ENCODE data around the gene POLL.
A peak's percentile ranks its signal among the peaks of the same experiment; 100 is the strongest.

DNA sequence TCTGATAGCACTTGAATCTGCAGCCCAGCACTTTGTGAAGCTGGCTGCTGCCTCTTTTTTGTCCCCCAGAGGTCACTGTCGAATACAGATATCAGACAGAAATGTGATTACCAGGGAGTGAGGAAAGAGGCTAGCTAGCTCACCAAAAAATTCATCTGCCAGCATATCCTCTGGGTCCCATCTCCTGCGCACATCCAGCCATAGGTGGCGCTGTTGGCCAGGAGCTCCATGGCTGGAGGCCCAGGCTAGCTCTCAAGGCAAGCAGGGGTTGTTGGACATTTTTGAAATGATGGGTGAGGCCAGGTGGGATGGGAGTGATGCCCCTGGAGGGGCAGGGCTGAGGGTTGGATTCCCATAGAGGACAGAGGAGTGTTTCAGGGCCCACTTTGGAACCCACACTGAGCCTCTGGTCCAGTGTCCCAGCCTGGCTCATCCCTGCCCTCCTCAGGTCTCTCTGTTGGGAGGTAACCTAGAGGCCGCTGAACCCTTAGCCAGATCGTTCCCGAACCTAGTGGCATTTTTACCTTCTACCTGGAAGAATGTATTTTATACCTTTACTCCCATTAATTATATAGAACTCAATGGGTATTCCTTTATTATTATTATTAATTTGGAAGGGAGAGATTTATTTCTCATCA lies 14.8 kb upstream of the POLL start:
- TF ChIP-seq, protein P1, sequence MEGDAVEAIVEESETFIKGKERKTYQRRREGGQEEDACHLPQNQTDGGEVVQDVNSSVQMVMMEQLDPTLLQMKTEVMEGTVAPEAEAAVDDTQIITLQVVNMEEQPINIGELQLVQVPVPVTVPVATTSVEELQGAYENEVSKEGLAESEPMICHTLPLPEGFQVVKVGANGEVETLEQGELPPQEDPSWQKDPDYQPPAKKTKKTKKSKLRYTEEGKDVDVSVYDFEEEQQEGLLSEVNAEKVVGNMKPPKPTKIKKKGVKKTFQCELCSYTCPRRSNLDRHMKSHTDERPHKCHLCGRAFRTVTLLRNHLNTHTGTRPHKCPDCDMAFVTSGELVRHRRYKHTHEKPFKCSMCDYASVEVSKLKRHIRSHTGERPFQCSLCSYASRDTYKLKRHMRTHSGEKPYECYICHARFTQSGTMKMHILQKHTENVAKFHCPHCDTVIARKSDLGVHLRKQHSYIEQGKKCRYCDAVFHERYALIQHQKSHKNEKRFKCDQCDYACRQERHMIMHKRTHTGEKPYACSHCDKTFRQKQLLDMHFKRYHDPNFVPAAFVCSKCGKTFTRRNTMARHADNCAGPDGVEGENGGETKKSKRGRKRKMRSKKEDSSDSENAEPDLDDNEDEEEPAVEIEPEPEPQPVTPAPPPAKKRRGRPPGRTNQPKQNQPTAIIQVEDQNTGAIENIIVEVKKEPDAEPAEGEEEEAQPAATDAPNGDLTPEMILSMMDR (IDR thresholded peaks at IDR 0.05; ENCODE audit: low read depth, low read length, poor library complexity, severe bottlenecking) = peak; percentile 98
- TF ChIP-seq EZH2phosphoT487 (IDR thresholded peaks at IDR 0.05; ENCODE audit: borderline replicate concordance, low read length) = no peak

All from DOHH2 (cell line).